LNCAP (cell line): ENCODE measurements around the gene POLL.

Source experiments
- CTCF ChIP-seq: fragments of 450-650 bp; IDR thresholded peaks from 2 replicates; pipeline ENCODE4 v1.5.1; 2017; ENCODE audit warnings: mild to moderate bottlenecking

The POLL gene

GRCh38 chr10:101619983-101620382 is 31.9 kb upstream of the POLL start:
- no peak for TF ChIP-seq CTCF

GRCh38 chr10:101618871-101619270 is 30.8 kb upstream of the POLL start:
- no peak for TF ChIP-seq CTCF

GRCh38 chr10:101617824-101618568 is 29.9 kb upstream of the POLL start:
- no peak for TF ChIP-seq CTCF

GRCh38 chr10:101617102-101617823 is 29.2 kb upstream of the POLL start:
- 0 out of 2 replicates have a peak, but pooled peaks have one; percentile 14 for TF ChIP-seq CTCF

GRCh38 chr10:101616415-101617101 is 28.5 kb upstream of the POLL start:
- no peak for TF ChIP-seq CTCF

- TF ChIP-seq CTCF, result no peak
These were observed 27.6 kb upstream of the POLL start for GRCh38 chr10:101615525-101616116.

GRCh38 chr10:101614663-101615524 is 26.8 kb upstream of the POLL start:
- TF ChIP-seq CTCF, result no peak
